Measurements from ENCODE around the gene CDC42BPG. TPM values are rescaled to one million over a fixed set of nuclear protein-coding genes. Genes with fewer than 3 reads are reported as not detected.
A peak's percentile ranks its signal among the peaks of the same experiment; 100 is the strongest.

CDC42BPG gene
- total RNA-seq, 1 experiment from 2014 or later = 3.7 TPM

GRCh38 chr11:64863391-64864060 lies 19.1 kb upstream of the CDC42BPG start:
- intact Hi-C loops (cut with micrococcal nuclease) = no loop called here
- no TSS peak for BruUV-seq (replicated peaks)
- H3K9me3 Mint-ChIP-seq (ENCODE audit: unreplicated experiment) = no peaks in the 10 kb centered on the region
- DNase-seq (ENCODE audit: unreplicated experiment) = no peak
- peak overlapping the region; percentile 49 for H3K27ac Mint-ChIP-seq (ENCODE audit: low read depth, unreplicated experiment)
- no peak for TF ChIP-seq CTCF (IDR thresholded peaks at IDR 0.05; ENCODE audit: unreplicated experiment)
- CTCF ChIA-PET = interaction anchor here (0.7 to 6.2 kb wide), 6 partner anchors 10 to 78 kb away, joined by 3 to 48 read pairs (median 4); partner anchors contain the start of genes CDC42BPG and EHD1
- POLR2A ChIA-PET = interaction anchor here (0.6 to 9.2 kb wide), 8 partner anchors 8 to 680 kb away, joined by 3 to 103 read pairs (median 5); partner anchors contain the start of genes EHD1, FAU, MRPL49 and SYVN1
- H3K4me3 Mint-ChIP-seq (ENCODE audit: unreplicated experiment) = no peak overlapping the region
- H3K27me3 Mint-ChIP-seq (ENCODE audit: insufficient read depth, unreplicated experiment) = no peaks in the 10 kb centered on the region
- peaks cover 8% of the 10 kb centered on the region for H3K36me3 Mint-ChIP-seq (ENCODE audit: insufficient read depth, unreplicated experiment)
- peaks cover 32% of the 10 kb centered on the region for H3K4me1 Mint-ChIP-seq (ENCODE audit: insufficient read depth, unreplicated experiment)

GRCh38 chr11:64862987-64863390 lies 18.5 kb upstream of the CDC42BPG start:
- no peak overlapping the region for H3K4me3 Mint-ChIP-seq (ENCODE audit: unreplicated experiment)

GRCh38 chr11:64861227-64861975 lies 16.9 kb upstream of the CDC42BPG start:
- no TSS peak for BruUV-seq (replicated peaks)
- no peak overlapping the region for H3K4me3 Mint-ChIP-seq (ENCODE audit: unreplicated experiment)
- POLR2A ChIA-PET = interaction anchor here (0.7 to 9.2 kb wide), 2 partner anchors 16 to 17 kb away, joined by 3 to 103 read pairs; partner anchors contain the start of genes CDC42BPG and EHD1

More at GRCh38 chr11:64862987-64863390, 18.5 kb upstream of the CDC42BPG start:
- Mint-ChIP-seq H3K36me3 (ENCODE audit: insufficient read depth, unreplicated experiment) (peaks cover 8% of the 10 kb centered on the region), H3K4me1 (ENCODE audit: insufficient read depth, unreplicated experiment) (peaks cover 27% of the 10 kb centered on the region), H3K27me3 (ENCODE audit: insufficient read depth, unreplicated experiment) (no peaks in the 10 kb centered on the region), H3K9me3 (ENCODE audit: unreplicated experiment) (no peaks in the 10 kb centered on the region), H3K27ac (ENCODE audit: low read depth, unreplicated experiment) (no peak overlapping the region)
- DNase-seq (ENCODE audit: unreplicated experiment) = no peak
- intact Hi-C loops (cut with micrococcal nuclease) = no loop called here
- ChIA-PET CTCF (interaction anchor here (0.7 to 3.3 kb wide), 3 partner anchors 15 to 77 kb away, joined by 3 to 20 read pairs (median 3); no protein-coding TSS in a partner anchor), POLR2A (interaction anchor here (0.6 to 9.2 kb wide), 3 partner anchors 15 to 680 kb away, joined by 3 to 103 read pairs (median 3); partner anchors contain the start of gene EHD1)
- no peak for TF ChIP-seq CTCF (IDR thresholded peaks at IDR 0.05; ENCODE audit: unreplicated experiment)
- no TSS peak for BruUV-seq (replicated peaks)

More at GRCh38 chr11:64861227-64861975, 16.9 kb upstream of the CDC42BPG start:
- Mint-ChIP-seq H3K36me3 (ENCODE audit: insufficient read depth, unreplicated experiment) (peaks cover 8% of the 10 kb centered on the region), H3K27ac (ENCODE audit: low read depth, unreplicated experiment) (no peak overlapping the region), H3K27me3 (ENCODE audit: insufficient read depth, unreplicated experiment) (no peaks in the 10 kb centered on the region), H3K9me3 (ENCODE audit: unreplicated experiment) (no peaks in the 10 kb centered on the region), H3K4me1 (ENCODE audit: insufficient read depth, unreplicated experiment) (peaks cover 22% of the 10 kb centered on the region)
- intact Hi-C loops (cut with micrococcal nuclease) = no loop called here
- CTCF ChIA-PET = interaction anchor here (0.5 to 3.2 kb wide), 7 partner anchors 13 to 363 kb away, joined by 3 to 19 read pairs (median 4); no protein-coding TSS in a partner anchor
- DNase-seq (ENCODE audit: unreplicated experiment) = no peak
- no peak for TF ChIP-seq CTCF (IDR thresholded peaks at IDR 0.05; ENCODE audit: unreplicated experiment)

Measured in MCF 10A (cell line).